ENCODE measurements around the gene NAALADL2. TPM values are rescaled to one million over a fixed set of nuclear protein-coding genes. Genes with fewer than 3 reads are reported as not detected.

NAALADL2 gene
- total RNA-seq, 1 experiment from 2014 or later = 1.6 TPM

DNA sequence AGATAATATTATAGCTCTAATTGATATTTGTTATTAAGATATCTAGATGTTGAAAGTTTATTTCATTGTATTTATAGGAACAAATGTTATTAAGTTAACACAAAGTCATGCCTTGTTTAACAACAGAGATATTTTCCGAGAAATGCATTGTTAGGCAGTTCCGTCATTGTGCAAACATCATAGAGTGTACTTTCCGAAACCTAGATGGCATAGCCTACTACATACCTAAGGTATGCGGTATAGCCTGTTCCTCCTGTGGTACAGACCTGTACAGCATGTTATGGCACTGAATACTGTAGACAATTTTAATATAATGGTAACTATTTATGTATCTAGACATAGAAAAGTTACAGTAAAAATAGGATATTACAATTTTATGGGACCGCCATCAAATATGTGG, 114.3 kb downstream of the NAALADL2 start:
- Histone ChIP-seq H2BK120ac (ENCODE audit: low read depth, low read length, poor library complexity, severe bottlenecking) (no peak overlapping the region), H3K79me1 (ENCODE audit: insufficient read depth, low read depth, low read length, poor library complexity, severe bottlenecking) (no peaks in the 10 kb centered on the region), H4K91ac (ENCODE audit: insufficient read length, low read depth, low read length) (no peak overlapping the region), H3K9ac (ENCODE audit: extremely low read depth, insufficient read length, low read length) (no peak overlapping the region), H3K4me1 (ENCODE audit: insufficient read depth, low read length) (no peaks in the 10 kb centered on the region), H3K4ac (ENCODE audit: low read depth, low read length) (no peak overlapping the region), H3K27me3 (ENCODE audit: insufficient read depth, low read length) (no peaks in the 10 kb centered on the region), H2AFZ (ENCODE audit: low read length) (no peak overlapping the region), H3K14ac (ENCODE audit: insufficient read depth, low read length) (no peak overlapping the region), H3K18ac (ENCODE audit: insufficient read length, low read depth, low read length) (no peak overlapping the region), H3K79me2 (ENCODE audit: insufficient read depth, low read length) (no peaks in the 10 kb centered on the region), H2BK12ac (ENCODE audit: insufficient read length, low read depth, low read length) (no peak overlapping the region), H2BK5ac (ENCODE audit: insufficient read length, low read length) (no peak overlapping the region), H3K9me3 (ENCODE audit: control insufficient read depth, low read depth, low read length) (no peaks in the 10 kb centered on the region), H2AK5ac (ENCODE audit: insufficient read length, low read length) (no peak overlapping the region), H3K23me2 (ENCODE audit: insufficient read length, low read depth, low read length, poor library complexity, severe bottlenecking) (no peaks in the 10 kb centered on the region), H4K8ac (replicated peaks; ENCODE audit: insufficient read length, low read depth, low read length) (no peak overlapping the region), H3K27ac (ENCODE audit: insufficient read length, low read depth, low read length) (no peak overlapping the region), H3K56ac (ENCODE audit: insufficient read length, low read depth, low read length) (no peak overlapping the region), H4K20me1 (ENCODE audit: control insufficient read depth, insufficient read depth, insufficient read length) (no peaks in the 10 kb centered on the region), H3T11ph (ENCODE audit: low read length) (no peak overlapping the region), H2BK20ac (ENCODE audit: low read depth, low read length, poor library complexity, severe bottlenecking) (no peak overlapping the region), H2BK15ac (ENCODE audit: low read depth, low read length) (no peak overlapping the region), H3K23ac (ENCODE audit: insufficient read length, low read depth, low read length) (no peak overlapping the region), H3K4me2 (ENCODE audit: insufficient read depth, insufficient read length, low read length) (no peak overlapping the region), H4K5ac (ENCODE audit: insufficient read length, low read depth, low read length) (no peak overlapping the region)
- TF ChIP-seq, protein P1, sequence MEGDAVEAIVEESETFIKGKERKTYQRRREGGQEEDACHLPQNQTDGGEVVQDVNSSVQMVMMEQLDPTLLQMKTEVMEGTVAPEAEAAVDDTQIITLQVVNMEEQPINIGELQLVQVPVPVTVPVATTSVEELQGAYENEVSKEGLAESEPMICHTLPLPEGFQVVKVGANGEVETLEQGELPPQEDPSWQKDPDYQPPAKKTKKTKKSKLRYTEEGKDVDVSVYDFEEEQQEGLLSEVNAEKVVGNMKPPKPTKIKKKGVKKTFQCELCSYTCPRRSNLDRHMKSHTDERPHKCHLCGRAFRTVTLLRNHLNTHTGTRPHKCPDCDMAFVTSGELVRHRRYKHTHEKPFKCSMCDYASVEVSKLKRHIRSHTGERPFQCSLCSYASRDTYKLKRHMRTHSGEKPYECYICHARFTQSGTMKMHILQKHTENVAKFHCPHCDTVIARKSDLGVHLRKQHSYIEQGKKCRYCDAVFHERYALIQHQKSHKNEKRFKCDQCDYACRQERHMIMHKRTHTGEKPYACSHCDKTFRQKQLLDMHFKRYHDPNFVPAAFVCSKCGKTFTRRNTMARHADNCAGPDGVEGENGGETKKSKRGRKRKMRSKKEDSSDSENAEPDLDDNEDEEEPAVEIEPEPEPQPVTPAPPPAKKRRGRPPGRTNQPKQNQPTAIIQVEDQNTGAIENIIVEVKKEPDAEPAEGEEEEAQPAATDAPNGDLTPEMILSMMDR (conservative IDR thresholded peaks at IDR 0.05) = no peak
- peaks cover 0 to 3% (median 0%) of the 10 kb centered on the region in 3 experiments; a peak in 3 of 7 replicates for H3K36me3 Mint-ChIP-seq (ENCODE audit: insufficient read depth in 1 of 3, low read depth in 3 of 3)
- H3K4me3 Mint-ChIP-seq = no peak overlapping the region
- H3K27ac Mint-ChIP-seq = no peak overlapping the region
- no peak for DNase-seq
- H3K9me3 Mint-ChIP-seq = no peaks in the 10 kb centered on the region
- H3K27me3 Mint-ChIP-seq (ENCODE audit: low read depth) = no peaks in the 10 kb centered on the region
- WGBS (ENCODE audit: extremely low coverage, insufficient read length, low lambda C conversion rate) = no CpG with 5 or more reads among the region's 5 CpGs
- H3K4me1 Mint-ChIP-seq = no peaks in the 10 kb centered on the region

Measured in H9 (cell line).